Activated naive CD4-positive, alpha-beta T cell treated with anti-CD3 and anti-CD28 coated beads for 36 hours (primary cell): ENCODE results near the gene VWA8. TPM values are rescaled to one million over a fixed set of nuclear protein-coding genes. Genes with fewer than 3 reads are reported as not detected.

Source experiments
- CTCF ChIA-PET: fragments of 350-600 bp; sonication (Branson Sonifier 250); formaldehyde crosslinking; loops from one replicate; lab custom pipeline; 2021; ENCODE audit warnings: antibody characterized with exemption; lab: Charles Lee
- DNase-seq: peaks from one replicate; pipeline ENCODE4 v3.0.0-alpha.2; 2020
- H3K27ac Mint-ChIP-seq: one replicate; pipeline ENCODE4 v1.8.0; 2021; ENCODE audit warnings: mild to moderate bottlenecking, mixed read lengths
- H3K27me3 Mint-ChIP-seq: one replicate; pipeline ENCODE4 v1.8.0; 2021; ENCODE audit warnings: low read depth, mixed read lengths
- H3K36me3 Mint-ChIP-seq: one replicate; pipeline ENCODE4 v1.8.0; 2021; ENCODE audit warnings: low read depth, mixed read lengths
- H3K4me1 Mint-ChIP-seq: one replicate; pipeline ENCODE4 v1.8.0; 2021; ENCODE audit warnings: low read depth, mixed read lengths
- H3K4me3 Mint-ChIP-seq: one replicate; pipeline ENCODE4 v1.8.0; 2021; ENCODE audit warnings: mild to moderate bottlenecking, moderate library complexity, mixed read lengths
- H3K9me3 Mint-ChIP-seq: one replicate; pipeline ENCODE4 v1.8.0; 2021; ENCODE audit warnings: mixed read lengths
- intact Hi-C: fragments of 100-400 bp; cut with micrococcal nuclease; formaldehyde crosslinking; loops from one replicate; pipeline ENCODE4 v1.15.1; 2023
- total RNA-seq, 2 experiments: library from RNA; stranded (reverse); gene quantifications; one replicate each; pipeline ENCODE4 v1.2.3, GENCODE V29; 2021

Gene VWA8
- total RNA-seq, 2 experiments from 2014 or later, result 21.2 to 21.5 TPM

DNA sequence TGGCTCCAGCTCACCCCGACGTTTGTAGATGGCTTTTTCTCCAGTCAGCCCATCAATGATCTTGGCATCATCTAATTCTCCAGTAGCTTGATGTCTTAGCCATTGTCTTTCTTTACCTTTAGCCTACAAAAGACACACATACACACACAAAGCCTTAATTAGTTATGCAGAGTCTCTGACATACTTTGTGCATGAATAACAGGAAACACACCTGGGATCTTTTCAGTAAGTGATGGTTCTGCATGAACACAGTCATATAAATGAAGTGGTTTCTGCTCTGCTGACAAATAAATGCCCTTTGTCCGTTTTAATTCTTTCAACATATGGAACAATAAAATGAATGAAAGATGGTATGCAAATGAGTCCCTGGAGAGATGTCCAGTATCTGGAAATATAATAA is 370.3 kb downstream of the VWA8 start:
- no peaks in the 10 kb centered on the region for H3K9me3 Mint-ChIP-seq
- intact Hi-C loops, result no loop called here
- peaks cover 25% of the 10 kb centered on the region for H3K36me3 Mint-ChIP-seq
- no peak overlapping the region for H3K4me3 Mint-ChIP-seq
- peaks cover 11% of the 10 kb centered on the region for H3K4me1 Mint-ChIP-seq
- CTCF ChIA-PET, result no interaction called here
- H3K27me3 Mint-ChIP-seq, result no peaks in the 10 kb centered on the region
- DNase-seq, result no peak
- no peak overlapping the region for H3K27ac Mint-ChIP-seq

- Mint-ChIP-seq H3K36me3 (peaks cover 26% of the 10 kb centered on the region), H3K27me3 (no peaks in the 10 kb centered on the region), H3K4me1 (peaks cover 11% of the 10 kb centered on the region), H3K27ac (no peak overlapping the region), H3K9me3 (no peaks in the 10 kb centered on the region), H3K4me3 (no peak overlapping the region)
- no peak for DNase-seq
- intact Hi-C loops, result no loop called here
- CTCF ChIA-PET, result no interaction called here
Observed at GRCh38 chr13:41590122-41590521, 370.8 kb downstream of the VWA8 start.

- CTCF ChIA-PET, result interaction anchor here (3.4 kb wide), 1 partner anchor 130 kb away, joined by 20 read pairs; no protein-coding TSS in a partner anchor
- intact Hi-C loops, result loop anchor here (5.0 kb wide), 1 partner anchor 132 kb away; the partner anchor contains the start of gene RGCC
- Mint-ChIP-seq H3K27me3 (no peaks in the 10 kb centered on the region), H3K36me3 (peaks cover 27% of the 10 kb centered on the region), H3K4me1 (peaks cover 11% of the 10 kb centered on the region), H3K9me3 (no peaks in the 10 kb centered on the region), H3K4me3 (no peak overlapping the region), H3K27ac (no peak overlapping the region)
- no peak for DNase-seq
Observed at GRCh38 chr13:41589434-41589833, 371.5 kb downstream of the VWA8 start.

DNA sequence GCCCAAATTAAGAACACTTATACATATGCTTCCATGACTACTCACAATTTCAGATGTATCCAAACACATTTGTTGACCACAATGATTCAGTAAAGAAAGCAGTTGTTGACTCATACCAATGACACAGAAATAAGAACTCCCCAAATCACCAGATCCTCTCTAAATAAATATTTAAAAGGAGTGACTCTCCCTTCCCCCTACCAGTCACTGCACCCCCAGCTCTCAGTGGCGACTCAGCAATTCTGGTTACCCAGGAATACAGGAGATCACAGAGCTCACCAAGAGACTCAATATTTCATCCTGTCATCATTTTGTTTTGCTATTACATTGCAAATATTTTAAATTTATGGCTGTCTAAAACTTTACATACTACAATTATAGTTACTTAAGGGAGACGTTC is 372.0 kb downstream of the VWA8 start:
- peaks cover 29% of the 10 kb centered on the region for H3K36me3 Mint-ChIP-seq
- no peak overlapping the region for H3K27ac Mint-ChIP-seq
- DNase-seq, result peak; percentile 57
- intact Hi-C loops, result loop anchor here (5.0 kb wide), 1 partner anchor 132 kb away; the partner anchor contains the start of gene RGCC
- no peaks in the 10 kb centered on the region for H3K27me3 Mint-ChIP-seq
- no peak overlapping the region for H3K4me3 Mint-ChIP-seq
- no peaks in the 10 kb centered on the region for H3K9me3 Mint-ChIP-seq
- peaks cover 11% of the 10 kb centered on the region for H3K4me1 Mint-ChIP-seq
- CTCF ChIA-PET, result interaction anchor here (0.7 to 3.4 kb wide), 2 partner anchors 122 to 129 kb away, joined by 3 to 20 read pairs; no protein-coding TSS in a partner anchor

- intact Hi-C loops, result loop anchor here (5.0 kb wide), 1 partner anchor 131 kb away; the partner anchor contains the start of gene RGCC
- Mint-ChIP-seq H3K9me3 (no peaks in the 10 kb centered on the region), H3K27me3 (no peaks in the 10 kb centered on the region), H3K4me3 (no peak overlapping the region), H3K36me3 (peaks cover 27% of the 10 kb centered on the region), H3K4me1 (peaks cover 11% of the 10 kb centered on the region), H3K27ac (no peak overlapping the region)
- CTCF ChIA-PET, result interaction anchor here (0.7 to 3.4 kb wide), 2 partner anchors 121 to 129 kb away, joined by 3 to 20 read pairs; no protein-coding TSS in a partner anchor
- no peak for DNase-seq
Observed at GRCh38 chr13:41588448-41588847, 372.5 kb downstream of the VWA8 start.

DNA sequence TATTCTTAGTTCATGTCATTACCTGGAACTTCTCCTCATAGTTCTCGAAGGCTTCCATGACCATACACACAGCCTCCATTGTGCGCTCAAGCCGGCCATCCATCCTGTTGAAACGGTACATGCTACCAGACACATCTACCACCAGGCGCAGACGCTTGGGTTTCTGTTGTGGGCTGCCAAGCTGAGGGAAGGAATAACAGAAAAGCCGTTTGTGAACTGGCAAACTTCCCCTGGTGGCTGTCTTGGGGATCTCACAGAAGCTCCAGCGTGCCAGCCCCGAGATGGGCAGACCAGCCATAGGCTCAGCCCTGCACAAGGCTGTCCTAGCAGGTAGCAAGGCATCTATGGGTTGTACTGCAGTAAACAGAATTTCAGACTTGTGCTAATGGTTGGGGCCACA is 373.4 kb downstream of the VWA8 start:
- H3K9me3 Mint-ChIP-seq, result no peaks in the 10 kb centered on the region
- H3K4me3 Mint-ChIP-seq, result no peak overlapping the region
- peaks cover 27% of the 10 kb centered on the region for H3K36me3 Mint-ChIP-seq
- intact Hi-C loops, result loop anchor here (5.0 kb wide), 1 partner anchor 130 kb away; the partner anchor contains the start of gene RGCC
- DNase-seq, result peak; percentile 27
- H3K4me1 Mint-ChIP-seq, result peaks cover 11% of the 10 kb centered on the region
- CTCF ChIA-PET, result interaction anchor here (1.0 to 3.4 kb wide), 2 partner anchors 81 to 128 kb away, joined by 4 to 20 read pairs; no protein-coding TSS in a partner anchor
- H3K27me3 Mint-ChIP-seq, result no peaks in the 10 kb centered on the region
- H3K27ac Mint-ChIP-seq, result no peak overlapping the region

DNA sequence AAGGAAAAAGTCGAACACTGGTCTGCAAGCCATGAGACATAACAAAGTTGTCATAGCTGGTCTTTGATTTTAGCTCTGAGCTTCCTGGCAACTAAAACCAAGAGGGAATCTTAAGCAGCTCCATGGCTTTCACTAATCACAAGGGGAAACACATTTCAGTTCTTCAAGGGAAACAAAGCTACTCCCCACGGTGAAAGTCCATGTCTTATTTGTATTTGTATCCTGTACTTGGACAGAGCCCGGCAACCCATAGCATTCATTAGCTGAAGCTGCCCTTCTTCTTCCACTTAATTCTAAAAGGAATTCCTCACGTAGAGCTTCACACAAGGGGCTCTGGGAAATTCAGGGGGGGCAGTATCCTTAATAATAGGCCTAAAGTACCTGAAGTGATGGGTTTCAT is 374.7 kb downstream of the VWA8 start:
- Mint-ChIP-seq H3K36me3 (peaks cover 28% of the 10 kb centered on the region), H3K27ac (no peak overlapping the region), H3K27me3 (no peaks in the 10 kb centered on the region), H3K4me3 (no peak overlapping the region), H3K4me1 (peaks cover 11% of the 10 kb centered on the region), H3K9me3 (no peaks in the 10 kb centered on the region)
- no peak for DNase-seq
- intact Hi-C loops, result loop anchor here (5.0 kb wide), 1 partner anchor 129 kb away; the partner anchor contains the start of gene RGCC
- CTCF ChIA-PET, result interaction anchor here (0.7 to 3.4 kb wide), 2 partner anchors 88 to 127 kb away, joined by 3 to 20 read pairs; no protein-coding TSS in a partner anchor

GRCh38 chr13:41582027-41582463 is 378.9 kb downstream of the VWA8 start:
- CTCF ChIA-PET, result interaction anchor here (1.0 kb wide), 1 partner anchor 123 kb away, joined by 3 read pairs; no protein-coding TSS in a partner anchor
- Mint-ChIP-seq H3K27ac (no peak overlapping the region), H3K4me3 (no peak overlapping the region), H3K36me3 (peaks cover 11% of the 10 kb centered on the region), H3K4me1 (peaks cover 11% of the 10 kb centered on the region), H3K27me3 (no peaks in the 10 kb centered on the region), H3K9me3 (no peaks in the 10 kb centered on the region)
- intact Hi-C loops, result no loop called here
- no peak for DNase-seq

DNA sequence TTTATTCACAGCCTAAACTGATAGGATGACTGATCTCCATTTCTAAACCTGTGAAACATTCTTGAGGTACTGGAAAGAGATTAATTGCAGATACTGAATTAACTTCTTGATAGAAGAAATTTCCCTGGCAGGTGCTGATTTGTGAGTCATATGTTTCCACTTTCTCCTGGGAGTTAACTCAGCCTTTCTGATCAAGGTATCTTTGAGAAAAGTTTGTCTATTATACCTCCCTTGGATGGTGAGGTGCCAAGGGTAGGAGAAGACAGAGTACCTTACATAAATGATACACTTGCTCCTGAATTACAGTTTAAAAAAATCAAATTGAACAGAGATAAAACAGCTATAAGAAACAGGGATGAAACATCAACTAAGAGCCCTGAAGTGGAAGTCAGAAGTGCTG is 380.6 kb downstream of the VWA8 start:
- Mint-ChIP-seq H3K36me3 (peaks cover 14% of the 10 kb centered on the region), H3K9me3 (no peaks in the 10 kb centered on the region), H3K27ac (no peak overlapping the region), H3K4me3 (no peak overlapping the region), H3K27me3 (no peaks in the 10 kb centered on the region), H3K4me1 (peaks cover 14% of the 10 kb centered on the region)
- CTCF ChIA-PET, result no interaction called here
- intact Hi-C loops, result no loop called here
- no peak for DNase-seq

GRCh38 chr13:41579881-41580280 is 381.0 kb downstream of the VWA8 start:
- H3K4me1 Mint-ChIP-seq, result peaks cover 14% of the 10 kb centered on the region
- no peaks in the 10 kb centered on the region for H3K27me3 Mint-ChIP-seq
- H3K4me3 Mint-ChIP-seq, result no peak overlapping the region
- CTCF ChIA-PET, result no interaction called here
- H3K27ac Mint-ChIP-seq, result no peak overlapping the region
- DNase-seq, result no peak
- intact Hi-C loops, result no loop called here
- H3K36me3 Mint-ChIP-seq, result peaks cover 14% of the 10 kb centered on the region
- no peaks in the 10 kb centered on the region for H3K9me3 Mint-ChIP-seq

GRCh38 chr13:41579168-41579567 is 381.7 kb downstream of the VWA8 start:
- H3K27me3 Mint-ChIP-seq, result no peaks in the 10 kb centered on the region
- H3K9me3 Mint-ChIP-seq, result no peaks in the 10 kb centered on the region
- H3K4me1 Mint-ChIP-seq, result peaks cover 14% of the 10 kb centered on the region
- peaks cover 20% of the 10 kb centered on the region for H3K36me3 Mint-ChIP-seq
- CTCF ChIA-PET, result no interaction called here
- DNase-seq, result no peak
- no peak overlapping the region for H3K4me3 Mint-ChIP-seq
- H3K27ac Mint-ChIP-seq, result no peak overlapping the region
- intact Hi-C loops, result no loop called here

- intact Hi-C loops, result no loop called here
- H3K4me3 Mint-ChIP-seq, result no peak overlapping the region
- CTCF ChIA-PET, result interaction anchor here (1.3 kb wide), 1 partner anchor 119 kb away, joined by 3 read pairs; no protein-coding TSS in a partner anchor
Observed at GRCh38 chr13:41578371-41578770, 382.5 kb downstream of the VWA8 start.

DNA sequence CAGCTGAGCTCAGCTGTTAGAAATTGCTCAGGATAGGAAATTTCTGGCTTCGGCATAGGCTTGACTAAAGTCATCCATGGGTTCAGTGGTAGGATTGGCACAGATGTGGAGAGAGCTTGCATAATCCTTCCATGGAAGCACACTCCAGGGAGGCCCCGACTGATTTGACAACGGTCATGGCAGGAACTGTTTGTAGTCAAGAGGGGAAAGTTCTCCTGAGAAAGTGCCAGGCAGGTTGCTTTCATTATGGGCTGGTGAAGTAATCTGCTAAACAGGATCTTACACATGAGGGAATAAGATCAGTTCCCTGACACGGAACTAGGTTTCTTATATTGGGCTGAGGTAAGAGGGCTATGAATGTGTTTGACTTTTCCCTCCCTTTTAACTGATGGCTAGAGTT is 383.5 kb downstream of the VWA8 start:
- no peak for DNase-seq
- Mint-ChIP-seq H3K9me3 (no peaks in the 10 kb centered on the region), H3K27ac (no peak overlapping the region), H3K4me3 (no peak overlapping the region), H3K4me1 (peaks cover 14% of the 10 kb centered on the region), H3K36me3 (peaks cover 19% of the 10 kb centered on the region), H3K27me3 (no peaks in the 10 kb centered on the region)
- CTCF ChIA-PET, result interaction anchor here (0.8 to 1.3 kb wide), 2 partner anchors 21 to 118 kb away, joined by 3 read pairs; no protein-coding TSS in a partner anchor
- intact Hi-C loops, result no loop called here

More at GRCh38 chr13:41578371-41578770, 382.5 kb downstream of the VWA8 start:
- Mint-ChIP-seq H3K27me3 (no peaks in the 10 kb centered on the region), H3K9me3 (no peaks in the 10 kb centered on the region), H3K36me3 (peaks cover 18% of the 10 kb centered on the region), H3K4me1 (peaks cover 14% of the 10 kb centered on the region), H3K27ac (no peak overlapping the region)
- no peak for DNase-seq
